Stimulated activated CD8-positive, alpha-beta memory T cell treated with anti-CD3 and anti-CD28 coated beads, Interleukin-7, amount 100 ng/mL, for 48 hours (primary cell): ENCODE measurements around the gene NRXN3.
A peak's percentile ranks its signal among the peaks of the same experiment; 100 is the strongest.
"Not testable (repeated sequence)": the region's sequence is repeated elsewhere in the genome, so short reads cannot be mapped to it uniquely, and the experiment has no call there.

ENCODE experiments used
- DNase-seq, 2 donors: peaks; one replicate each; pipeline ENCODE4 v3.0.0-alpha.2; 2020; ENCODE audit warnings: low read depth in 1 of 2; ENCODE audit errors: extremely low read depth in 1 of 2

Gene NRXN3

GRCh38 chr14:78566026-78566858, 396.1 kb downstream of the NRXN3 start:
- peak; percentile 20 to 34 for DNase-seq

- DNase-seq = no peak
Observed at GRCh38 chr14:78566859-78567172, 396.6 kb downstream of the NRXN3 start.

- no peak for DNase-seq
Observed at GRCh38 chr14:78567343-78567742, 397.2 kb downstream of the NRXN3 start.

GRCh38 chr14:78573736-78574135, 403.6 kb downstream of the NRXN3 start:
- DNase-seq = not testable (repeated sequence)

- DNase-seq = no peak
Observed at GRCh38 chr14:78576437-78577166, 406.4 kb downstream of the NRXN3 start.

GRCh38 chr14:78581229-78581628, 411.1 kb downstream of the NRXN3 start:
- DNase-seq = no peak

GRCh38 chr14:78586681-78587080, 416.5 kb downstream of the NRXN3 start:
- DNase-seq = no peak

- DNase-seq = no peak
Observed at GRCh38 chr14:78588906-78589305, 418.7 kb downstream of the NRXN3 start.

GRCh38 chr14:78592616-78593219, 422.5 kb downstream of the NRXN3 start:
- no peak for DNase-seq

- DNase-seq = no peak
Observed at GRCh38 chr14:78593949-78594348, 423.8 kb downstream of the NRXN3 start.

- no peak for DNase-seq
Observed at GRCh38 chr14:78595797-78596196, 425.6 kb downstream of the NRXN3 start.

GRCh38 chr14:78598046-78598920, 428.1 kb downstream of the NRXN3 start:
- peak; percentile 2 to 3 for DNase-seq

GRCh38 chr14:78605025-78605762, 435.0 kb downstream of the NRXN3 start:
- no peak for DNase-seq

GRCh38 chr14:78605897-78606500, 435.8 kb downstream of the NRXN3 start:
- DNase-seq = no peak

- no peak for DNase-seq
Observed at GRCh38 chr14:78608998-78609787, 439.0 kb downstream of the NRXN3 start.

- DNase-seq = no peak
Observed at GRCh38 chr14:78610994-78611393, 440.8 kb downstream of the NRXN3 start.

- DNase-seq = no peak
Observed at GRCh38 chr14:78611796-78612571, 441.8 kb downstream of the NRXN3 start.

GRCh38 chr14:78612666-78613065, 442.5 kb downstream of the NRXN3 start:
- no peak for DNase-seq
